HT1080 (cell line): ENCODE measurements around the gene TTC39A. TPM values are rescaled to one million over a fixed set of nuclear protein-coding genes. Genes with fewer than 3 reads are reported as not detected.
"Not testable (repeated sequence)": the region's sequence is repeated elsewhere in the genome, so short reads cannot be mapped to it uniquely, and the experiment has no call there.

Experiments used
- DNase-seq: peaks from one replicate; pipeline ENCODE4 v3.0.0-alpha.2; 2015; ENCODE audit warnings: low read depth
- total RNA-seq: library from RNA; depleted of rRNA; stranded (reverse); fragments of >200 nt; shearing (Covaris generic); gene quantifications from 2 replicates; pipeline ENCODE4 v1.2.3, GENCODE V29; 2014

TTC39A gene
- total RNA-seq, 1 experiment from 2014 or later = not detected

DNA sequence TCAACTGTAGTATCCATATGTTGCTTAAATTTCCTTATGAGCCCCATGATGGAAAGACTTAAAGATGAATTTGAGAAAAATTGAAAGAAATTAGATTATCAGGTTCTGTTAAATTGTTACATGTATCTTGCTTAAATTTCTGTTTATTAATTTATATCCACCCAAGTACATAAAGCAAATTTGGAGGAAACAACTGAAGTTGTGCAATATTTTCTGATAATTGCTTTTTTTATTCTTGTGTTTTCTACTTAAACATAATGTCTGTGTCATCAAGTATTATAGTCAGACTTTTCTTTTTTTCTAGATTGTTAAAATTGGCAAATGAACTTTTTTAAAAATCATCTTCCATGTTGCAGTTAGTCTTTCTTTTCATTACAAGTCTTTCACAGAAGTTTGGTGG lies 57.4 kb downstream of the TTC39A start:
- DNase-seq = no peak

GRCh38 chr1:51270751-51271150 lies 59.6 kb downstream of the TTC39A start:
- DNase-seq = no peak

- peak; percentile 28 for DNase-seq
Measured at GRCh38 chr1:51268634-51269033, 61.7 kb downstream of the TTC39A start.

DNA sequence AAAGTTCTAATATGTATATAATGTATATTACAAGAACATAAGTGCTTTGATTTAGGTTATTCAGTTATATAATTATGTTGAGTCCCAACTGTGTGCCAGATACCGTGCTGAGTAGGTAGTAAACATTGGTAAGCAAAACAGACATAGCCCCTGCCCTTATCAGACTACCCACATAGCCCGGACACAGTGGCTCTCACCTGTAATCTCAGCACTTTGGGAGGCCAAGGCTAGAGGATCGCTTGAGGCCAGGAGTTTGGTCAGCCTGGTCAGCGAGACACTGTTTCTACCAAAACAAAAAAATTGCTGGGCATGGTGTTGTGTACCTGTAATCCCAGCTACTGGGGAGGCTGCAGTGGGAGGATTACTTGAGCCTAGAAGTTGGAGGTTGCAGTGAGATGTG lies 63.6 kb downstream of the TTC39A start:
- no peak for DNase-seq

DNA sequence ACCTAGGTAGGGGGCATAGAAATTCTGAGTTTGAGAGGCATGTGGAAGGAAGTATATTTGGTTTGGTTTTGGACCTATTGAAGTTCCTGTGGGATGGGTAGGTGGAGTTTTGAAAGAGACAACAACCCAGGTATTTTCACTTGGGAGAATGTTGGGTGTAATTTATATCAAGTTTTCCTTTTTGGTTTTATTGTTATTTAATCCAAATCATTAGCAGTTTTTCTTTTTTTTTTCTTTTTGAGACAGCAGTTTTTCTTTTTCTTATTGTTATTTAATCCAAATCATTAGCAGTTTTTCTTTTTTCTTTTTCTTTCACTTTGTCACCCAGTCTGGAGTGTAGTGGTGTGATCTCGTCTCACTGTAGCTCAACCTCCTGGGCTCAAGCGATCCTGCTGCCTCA lies 64.2 kb downstream of the TTC39A start:
- no peak for DNase-seq

- no peak for DNase-seq
Measured at GRCh38 chr1:51265618-51266017, 64.7 kb downstream of the TTC39A start.

GRCh38 chr1:51264451-51264850 lies 65.9 kb downstream of the TTC39A start:
- DNase-seq = peak; percentile 95

- DNase-seq = no peak
Measured at GRCh38 chr1:51263147-51263877, 67.0 kb downstream of the TTC39A start.

- DNase-seq = no peak
Measured at GRCh38 chr1:51255331-51255730, 75.0 kb downstream of the TTC39A start.

DNA sequence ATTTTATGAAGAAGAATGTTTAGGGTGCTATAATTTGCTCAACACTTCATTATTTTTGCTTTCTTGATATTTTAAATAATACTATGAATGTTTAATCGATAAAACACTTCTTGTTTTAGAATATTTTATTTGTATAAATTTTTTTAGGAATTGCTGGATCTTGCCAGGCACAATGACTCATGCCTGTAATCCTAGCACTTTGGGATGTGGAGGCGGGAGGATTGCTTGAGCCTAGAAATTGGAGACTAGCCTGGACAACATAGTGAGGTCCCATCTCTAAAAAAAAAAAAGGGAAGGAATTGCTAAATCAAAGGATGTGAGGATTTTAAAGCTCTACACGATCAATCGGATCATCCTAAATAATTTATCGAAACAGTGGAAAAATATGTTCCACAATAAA lies 76.7 kb downstream of the TTC39A start:
- peak; percentile 32 for DNase-seq

DNA sequence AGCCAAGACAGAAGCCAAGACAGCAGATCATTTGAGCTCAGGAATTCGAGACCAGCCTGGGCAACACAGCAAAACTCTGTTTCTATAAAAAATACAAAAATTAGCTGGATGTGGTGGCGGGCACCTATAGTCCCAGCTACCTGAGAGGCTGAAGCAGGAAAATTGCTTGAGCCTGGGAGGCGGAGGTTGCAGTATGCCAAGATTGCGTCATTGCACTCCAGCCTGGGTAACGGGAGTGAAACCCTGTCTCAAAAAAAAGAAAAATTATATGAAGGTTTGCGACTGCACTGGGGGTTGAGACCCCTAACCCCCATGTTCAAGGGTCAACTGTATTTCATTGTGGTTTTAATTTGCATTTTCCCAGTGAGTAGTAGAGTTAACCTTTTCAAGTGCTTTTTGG lies 78.0 kb downstream of the TTC39A start:
- no peak for DNase-seq

DNA sequence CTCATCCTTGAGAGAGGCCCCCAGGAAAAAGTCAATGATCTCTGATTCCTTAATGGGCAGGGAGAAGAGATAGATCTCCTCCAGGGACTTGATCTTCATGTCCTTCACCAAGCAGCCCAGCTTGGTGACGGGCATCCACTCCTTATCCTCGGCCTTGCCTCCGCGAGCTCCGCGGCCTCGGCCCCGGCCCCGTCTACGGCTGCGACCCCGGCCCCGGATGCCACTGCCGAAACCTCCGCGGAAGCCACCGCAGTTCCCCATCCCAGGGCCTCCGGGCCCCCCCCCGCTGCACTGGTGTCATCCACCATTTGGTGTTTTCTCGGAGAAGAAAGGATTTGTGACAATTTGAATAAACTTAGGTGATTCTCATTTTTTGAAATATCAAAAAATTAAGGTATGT lies 79.2 kb downstream of the TTC39A start:
- not testable (repeated sequence) for DNase-seq

- DNase-seq = not testable (repeated sequence)
Measured at GRCh38 chr1:51250729-51251128, 79.6 kb downstream of the TTC39A start.

DNA sequence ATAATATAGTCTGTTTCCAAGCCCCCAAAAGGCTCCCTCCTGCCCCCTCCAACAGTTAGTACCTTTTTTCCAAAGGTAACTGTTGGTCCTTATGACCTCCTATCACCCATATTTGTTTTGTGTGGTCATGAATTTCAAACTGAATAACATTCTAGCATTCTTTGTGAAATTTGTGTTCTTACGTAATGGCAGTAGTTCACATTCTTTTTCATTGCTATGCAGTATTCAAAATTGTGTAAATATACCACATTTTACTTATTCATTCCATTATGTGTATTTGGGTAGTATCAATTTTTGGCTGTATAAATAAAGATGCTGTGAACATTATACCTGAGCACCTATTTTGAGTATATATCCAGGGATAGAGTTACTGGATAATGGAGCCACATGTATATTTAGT lies 80.9 kb downstream of the TTC39A start:
- DNase-seq = no peak

GRCh38 chr1:51247499-51247898 lies 82.9 kb downstream of the TTC39A start:
- no peak for DNase-seq

DNA sequence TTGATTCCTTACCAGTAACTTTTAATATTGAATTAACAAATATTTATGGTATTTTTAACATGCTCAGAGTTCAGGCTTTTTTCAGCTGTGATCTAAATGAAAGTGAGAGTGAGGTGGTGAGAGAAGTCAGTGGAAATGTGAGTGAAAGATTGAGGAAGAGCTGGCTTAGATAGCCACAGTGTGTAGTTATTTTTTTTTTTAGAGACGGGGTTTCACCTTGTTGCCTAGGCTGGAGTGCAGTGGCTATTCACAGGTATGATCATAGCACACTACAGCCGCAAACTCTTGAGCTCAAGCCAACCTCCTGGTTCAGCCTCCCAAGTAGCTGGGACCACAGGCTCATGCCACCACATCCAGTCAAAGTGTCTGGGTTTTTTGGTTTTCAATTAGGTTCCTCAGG lies 83.3 kb downstream of the TTC39A start:
- DNase-seq = no peak

DNA sequence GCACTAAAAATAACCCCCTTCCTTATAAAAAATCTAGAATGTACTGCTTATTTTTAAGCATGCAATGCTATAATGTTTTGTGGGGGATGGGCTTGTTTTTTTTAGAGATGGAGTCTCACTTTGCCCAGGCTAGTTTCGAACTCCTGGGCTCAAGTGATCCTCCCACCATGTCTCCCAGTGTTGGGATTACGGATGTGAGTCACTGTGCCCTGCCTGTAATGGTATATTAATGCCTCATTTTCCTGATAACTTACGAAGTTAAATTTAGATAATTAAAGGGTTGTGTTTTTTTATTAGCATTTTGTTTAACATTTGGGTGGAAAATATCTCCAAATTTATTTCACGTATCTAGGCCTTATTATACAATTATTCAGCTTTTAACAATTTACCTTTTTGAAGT lies 87.8 kb downstream of the TTC39A start:
- no peak for DNase-seq

DNA sequence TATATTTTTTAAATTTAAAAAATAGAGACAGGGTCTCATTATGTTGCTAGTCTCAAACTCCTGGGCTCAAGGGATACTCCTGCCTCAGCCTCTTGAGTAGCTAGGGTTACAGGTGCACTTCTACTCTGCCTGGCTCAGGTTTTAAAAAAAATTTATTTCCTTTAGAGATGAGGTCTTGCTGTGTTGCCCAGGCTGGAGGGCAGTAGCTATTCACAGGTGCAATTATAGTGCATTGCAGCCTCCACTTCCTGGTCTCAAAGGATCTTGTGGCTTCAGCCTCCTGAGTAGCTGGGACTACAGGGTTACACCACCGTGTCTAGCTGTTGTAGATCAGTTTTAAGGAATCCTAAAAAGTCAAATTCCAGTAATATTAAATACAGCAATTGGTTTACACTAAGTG lies 89.2 kb downstream of the TTC39A start:
- DNase-seq = no peak

- DNase-seq = no peak
Measured at GRCh38 chr1:51240084-51240483, 90.3 kb downstream of the TTC39A start.

GRCh38 chr1:51238034-51238403 lies 92.3 kb downstream of the TTC39A start:
- DNase-seq = no peak

- DNase-seq = peak; percentile 35
Measured at GRCh38 chr1:51237351-51238033, 92.9 kb downstream of the TTC39A start.
